GM21528 (cell line): ENCODE data around the gene UBTD2.
"Not testable (repeated sequence)": the region's sequence is repeated elsewhere in the genome, so short reads cannot be mapped to it uniquely, and the experiment has no call there.

Experiments
- ATAC-seq: cut with Tn5 transposase; IDR thresholded peaks from one replicate; pipeline ENCODE4 v1.9.1; 2021; ENCODE audit warnings: mild to moderate bottlenecking, moderate library complexity; ENCODE audit not compliant: unreplicated experiment, low FRiP score

The UBTD2 gene

DNA sequence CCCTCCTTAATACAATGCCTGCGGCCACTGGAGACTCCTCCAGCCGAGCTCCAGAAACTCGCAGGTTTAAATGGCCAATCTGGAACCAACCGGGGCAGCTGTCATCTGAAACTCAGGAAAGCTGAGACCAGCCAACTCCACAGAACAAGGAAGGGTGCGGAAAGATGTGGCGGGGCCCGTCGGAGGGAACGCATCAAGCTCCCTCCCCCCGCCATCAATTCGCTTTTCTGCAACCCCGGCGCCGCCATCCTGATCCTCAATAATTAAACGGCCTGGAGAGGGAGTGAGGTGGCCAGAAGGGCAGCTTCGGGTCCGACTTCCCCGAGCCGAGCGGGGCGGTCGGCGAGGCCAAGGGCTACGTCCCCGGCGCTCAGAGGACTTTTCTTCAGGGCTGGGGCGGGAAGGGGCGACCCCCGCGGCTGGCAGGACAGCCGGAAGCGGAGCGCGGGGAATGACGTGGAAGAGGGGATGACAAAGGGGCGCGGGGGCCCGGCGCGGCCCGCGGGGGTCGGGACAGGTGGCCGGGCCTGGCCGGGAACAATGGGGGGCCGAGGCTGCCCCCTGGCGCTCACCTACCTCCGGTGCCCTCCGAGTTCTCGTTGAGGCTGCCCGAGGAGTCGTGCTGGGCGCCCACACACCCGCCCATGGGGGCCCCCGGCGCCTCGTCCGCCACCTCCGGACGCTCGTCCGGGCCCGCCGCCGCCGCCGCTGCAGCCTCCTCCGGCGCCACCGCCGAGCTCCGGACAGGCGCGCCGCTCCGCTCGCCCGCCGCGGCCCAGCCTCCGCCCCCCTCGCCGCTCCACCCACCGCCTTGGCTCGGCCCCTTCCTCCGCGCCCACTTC lies at the start of gene UBTD2:
UBTD2 (minus strand) TSS at position 745 of the 842 bp plus-strand sequence; CDS start at position 646, 99 bp downstream.
- peak; percentile 93 for ATAC-seq

DNA sequence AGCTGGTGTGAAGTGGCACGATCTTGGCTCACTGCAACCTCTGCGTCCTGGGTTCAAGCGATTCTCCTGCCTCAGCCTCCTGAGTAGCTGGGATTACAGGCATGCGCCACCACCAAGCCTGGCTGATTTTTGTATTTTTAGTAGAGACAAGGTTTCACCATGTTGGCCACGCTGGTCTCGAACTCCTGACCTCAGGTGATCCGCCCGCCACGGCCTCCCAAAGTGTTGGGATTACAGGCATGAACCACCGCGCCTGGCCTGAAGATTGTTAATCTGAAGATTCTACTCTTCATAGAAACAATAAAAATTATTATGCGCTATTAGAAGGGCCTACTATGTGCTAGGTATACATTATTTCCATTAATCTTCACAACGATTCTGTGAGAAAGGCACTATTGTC lies 43.3 kb upstream of the UBTD2 start:
- ATAC-seq, result not testable (repeated sequence)

GRCh38 chr5:172325452-172325851 lies 41.9 kb upstream of the UBTD2 start:
- no peak for ATAC-seq

DNA sequence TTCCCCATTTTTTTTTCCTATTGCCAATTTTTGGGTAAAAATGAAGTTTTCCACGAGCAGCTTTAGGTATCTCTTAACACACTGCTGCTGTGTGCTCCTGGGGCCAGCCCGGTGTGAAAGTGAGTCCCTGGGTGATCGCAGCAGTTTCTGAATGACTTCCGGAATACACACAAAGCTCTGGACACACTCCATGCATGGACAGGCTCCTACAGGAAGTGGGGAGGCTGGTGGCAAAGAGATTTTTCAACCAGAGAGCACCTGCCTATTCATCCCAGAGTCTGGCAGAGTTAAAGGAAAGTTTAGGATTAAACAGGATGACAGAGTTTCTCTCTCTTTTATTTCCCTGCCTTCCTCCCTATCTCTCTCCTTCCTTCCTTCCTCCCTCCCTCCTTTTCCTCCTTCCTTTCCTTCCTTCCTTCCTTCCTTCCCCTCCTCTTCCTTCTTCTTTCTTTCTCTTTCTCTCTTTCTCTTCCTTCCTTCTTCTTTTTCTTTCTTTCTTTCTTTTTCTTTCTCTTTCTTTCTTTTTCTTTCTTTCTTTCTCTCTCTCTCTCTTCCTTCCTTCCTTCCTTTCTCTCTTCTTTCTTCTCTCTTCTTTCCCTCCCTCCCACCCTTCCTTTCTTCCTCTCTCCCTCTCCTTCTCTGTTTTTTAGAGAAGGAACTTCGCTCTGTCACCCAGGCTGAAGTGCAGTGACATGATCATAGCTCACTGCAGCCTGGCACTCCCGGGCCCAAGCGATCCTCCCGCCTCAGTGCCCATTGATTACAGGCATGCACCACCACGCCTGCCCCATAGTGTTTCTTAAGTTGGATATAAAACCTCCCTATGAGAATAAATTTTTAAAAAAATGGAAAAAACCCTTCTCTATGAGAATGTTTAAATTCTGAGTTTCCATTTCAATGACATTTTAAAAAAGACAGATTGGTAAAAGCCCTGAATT lies 38.7 kb upstream of the UBTD2 start:
- ATAC-seq, result peak; percentile 61

DNA sequence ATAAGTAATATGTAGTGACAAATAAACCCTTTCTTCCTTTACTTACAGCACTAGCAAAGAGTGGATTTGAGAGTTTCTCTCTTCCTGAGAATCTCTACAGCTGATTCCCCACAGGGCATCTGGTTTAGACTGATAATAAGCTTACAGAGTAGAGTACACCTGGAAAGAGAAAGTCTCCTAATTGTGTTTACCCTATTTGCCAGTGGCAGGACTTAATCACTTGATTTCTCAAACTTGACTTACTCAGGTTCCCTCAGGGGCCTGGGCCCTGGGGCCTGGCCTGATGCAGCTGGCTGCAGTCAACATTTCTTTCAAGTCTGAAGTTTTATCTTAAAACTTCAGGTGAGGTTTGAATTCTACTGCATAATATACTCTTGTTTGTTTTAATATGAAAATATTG lies 38.0 kb upstream of the UBTD2 start:
- ATAC-seq, result no peak

- ATAC-seq, result no peak
Measured at GRCh38 chr5:172319708-172320441, 36.3 kb upstream of the UBTD2 start.

DNA sequence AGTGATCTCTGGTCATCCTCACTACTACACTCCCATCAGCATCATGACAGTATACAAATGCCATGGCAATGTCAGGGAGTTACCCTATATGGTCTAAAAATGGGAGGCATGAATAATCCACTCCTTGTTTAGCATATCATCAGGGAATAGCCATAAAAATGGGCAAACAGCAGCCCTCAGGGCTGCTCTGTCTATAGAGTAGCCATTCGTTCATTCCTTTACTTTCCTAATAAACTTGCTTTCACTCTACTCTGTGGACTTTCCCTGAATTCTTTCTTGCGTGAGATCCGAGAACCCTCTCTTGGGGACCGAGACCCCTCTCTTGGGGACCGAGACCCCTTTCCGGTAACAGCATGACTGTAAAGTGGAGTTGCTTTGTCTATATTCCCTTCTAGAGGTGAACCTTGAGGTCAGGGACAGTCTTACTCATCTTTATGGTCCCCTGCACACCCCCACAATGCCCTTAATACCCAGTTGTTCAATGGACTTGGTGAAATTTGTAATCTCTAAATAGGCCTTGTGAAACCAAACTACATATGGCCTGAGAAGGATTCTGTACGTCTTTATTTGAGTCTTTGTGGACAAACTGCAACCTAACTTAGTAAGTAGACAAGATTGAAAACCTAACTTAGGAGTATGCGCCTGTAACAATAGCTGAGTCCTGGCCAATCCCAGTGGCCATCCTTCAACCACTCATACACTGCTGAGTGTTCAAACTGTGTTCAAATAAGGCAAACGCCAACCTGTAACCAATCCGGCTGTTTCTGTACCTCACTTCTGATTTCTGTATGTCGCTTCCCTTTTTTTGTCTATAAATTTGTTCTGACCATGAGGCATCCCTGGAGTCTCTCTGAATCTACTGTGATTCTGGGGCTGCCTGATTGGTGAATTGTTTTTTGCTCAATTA lies 32.3 kb upstream of the UBTD2 start:
- ATAC-seq, result no peak

GRCh38 chr5:172313915-172314314 lies 30.4 kb upstream of the UBTD2 start:
- no peak for ATAC-seq

- ATAC-seq, result no peak
Measured at GRCh38 chr5:172312286-172312685, 28.7 kb upstream of the UBTD2 start.

- ATAC-seq, result no peak
Measured at GRCh38 chr5:172311605-172312004, 28.0 kb upstream of the UBTD2 start.

- ATAC-seq, result no peak
Measured at GRCh38 chr5:172311026-172311425, 27.5 kb upstream of the UBTD2 start.

DNA sequence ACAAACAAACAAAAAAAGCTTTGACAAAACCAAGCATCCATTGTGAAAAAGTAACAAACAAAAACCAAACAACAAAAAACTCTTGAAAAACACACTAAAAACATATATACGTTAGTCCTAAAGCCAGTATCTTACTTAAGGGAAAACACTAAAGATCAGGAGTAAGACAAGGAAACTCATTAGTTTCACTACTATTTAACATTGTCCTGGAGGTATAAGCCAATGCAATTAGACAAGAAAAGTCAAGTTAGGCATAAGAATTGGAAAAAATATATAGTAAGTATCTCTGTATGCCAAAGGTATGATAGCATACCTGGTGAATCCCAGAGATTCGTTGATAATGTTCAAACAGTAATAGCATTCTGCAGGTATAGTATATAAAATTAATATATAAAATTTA lies 21.8 kb upstream of the UBTD2 start:
- ATAC-seq, result no peak

- ATAC-seq, result no peak
Measured at GRCh38 chr5:172303572-172304335, 20.2 kb upstream of the UBTD2 start.

DNA sequence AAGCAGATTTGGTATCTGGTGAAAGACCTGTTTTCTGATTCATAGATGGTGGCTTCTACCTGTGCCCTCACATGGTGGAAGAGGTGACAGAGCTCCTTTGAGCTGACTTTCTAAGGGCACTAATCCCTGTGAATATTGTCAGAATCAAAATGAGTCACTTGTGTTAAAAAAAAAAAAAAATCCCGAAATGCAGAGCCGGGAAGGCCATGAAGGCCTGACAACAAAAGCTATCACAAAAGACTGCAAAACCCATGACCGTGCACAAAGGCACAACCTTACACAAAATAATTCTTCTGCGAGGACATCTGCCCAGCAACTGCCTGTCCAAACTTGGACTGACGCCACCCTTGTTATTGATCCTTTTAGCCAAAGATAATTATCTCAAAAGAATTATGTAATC lies 19.6 kb upstream of the UBTD2 start:
- ATAC-seq, result no peak

GRCh38 chr5:172302047-172302710 lies 18.6 kb upstream of the UBTD2 start:
- ATAC-seq, result no peak

- no peak for ATAC-seq
Measured at GRCh38 chr5:172299916-172300439, 16.4 kb upstream of the UBTD2 start.

DNA sequence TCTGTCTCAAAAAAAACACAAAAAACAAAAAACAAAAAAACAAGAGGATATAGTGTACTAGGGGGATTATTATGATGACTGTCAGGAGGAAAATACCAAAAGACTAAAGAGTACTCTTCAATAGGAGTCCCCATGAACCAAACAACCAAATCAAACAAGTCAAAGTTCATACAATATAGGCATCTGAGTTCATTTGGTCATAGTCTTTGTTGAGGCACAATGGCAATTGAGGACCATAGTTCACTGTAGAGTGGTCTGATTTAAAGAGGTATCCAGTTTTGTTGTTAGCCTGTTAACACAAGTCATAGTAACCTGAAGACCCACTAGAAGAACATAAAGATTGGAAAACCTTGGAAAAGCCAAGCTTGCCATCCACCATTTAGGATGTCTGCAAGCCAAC lies 11.3 kb upstream of the UBTD2 start:
- no peak for ATAC-seq

GRCh38 chr5:172293745-172294342 lies 10.3 kb upstream of the UBTD2 start:
- no peak for ATAC-seq
